T47D (cell line): ENCODE data around the gene TAF8.

ENCODE experiments used
- DNase-seq, 2 experiments: peaks; one replicate each; pipeline versions ENCODE4 v3.0.0 to v3.0.0-alpha.2; 2011 to 2012; ENCODE audit warnings: low read depth in 1 of 2, low spot score in 1 of 2
- JUND ChIP-seq: IDR thresholded peaks from 2 replicates; pipeline ENCODE4 v1.6.1; 2012; ENCODE audit warnings: low read depth
- in situ Hi-C: cut with HindIII; loops from 2 replicates; pipeline ENCODE4 v1.10.0; 2016; ENCODE audit warnings: low sequenced_read_pairs, low pct_unique_long_range_greater_than_20kb

Gene TAF8

GRCh38 chr6:42079941-42080464 lies 29.7 kb downstream of the TAF8 start:
- TF ChIP-seq JUND = no peak
- in situ Hi-C loops = no loop called here
- no peak for DNase-seq

GRCh38 chr6:42083530-42083929 lies 33.2 kb downstream of the TAF8 start:
- DNase-seq = no peak
- in situ Hi-C loops = no loop called here
- TF ChIP-seq JUND = no peak

- in situ Hi-C loops = no loop called here
- no peak for TF ChIP-seq JUND
- DNase-seq = peak in 1 of 2 experiments; percentile 21
Measured at GRCh38 chr6:42084889-42085288, 34.6 kb downstream of the TAF8 start.

- no peak for TF ChIP-seq JUND
- in situ Hi-C loops = no loop called here
- DNase-seq = peak in 1 of 2 experiments; percentile 58
Measured at GRCh38 chr6:42086046-42087035, 36.0 kb downstream of the TAF8 start.

GRCh38 chr6:42088101-42088591 lies 37.8 kb downstream of the TAF8 start:
- in situ Hi-C loops = no loop called here
- no peak for TF ChIP-seq JUND
- DNase-seq = peak in 1 of 2 experiments; percentile 33

GRCh38 chr6:42090819-42091717 lies 40.7 kb downstream of the TAF8 start:
- no peak for DNase-seq
- in situ Hi-C loops = no loop called here
- no peak for TF ChIP-seq JUND

- TF ChIP-seq JUND = no peak
- DNase-seq = peak in 1 of 2 experiments; percentile 67
- in situ Hi-C loops = no loop called here
Measured at GRCh38 chr6:42091718-42092023, 41.3 kb downstream of the TAF8 start.

- in situ Hi-C loops = no loop called here
- no peak for TF ChIP-seq JUND
- DNase-seq = peak in 1 of 2 experiments; percentile 61
Measured at GRCh38 chr6:42093582-42094329, 43.4 kb downstream of the TAF8 start.

- no peak for TF ChIP-seq JUND
- peak in 1 of 2 experiments; percentile 61 for DNase-seq
- in situ Hi-C loops = no loop called here
Measured at GRCh38 chr6:42095094-42095493, 44.8 kb downstream of the TAF8 start.

GRCh38 chr6:42095776-42096541 lies 45.6 kb downstream of the TAF8 start:
- no peak for TF ChIP-seq JUND
- DNase-seq = peak in 1 of 2 experiments; percentile 42
- in situ Hi-C loops = no loop called here

GRCh38 chr6:42099340-42100028 lies 49.2 kb downstream of the TAF8 start:
- in situ Hi-C loops = no loop called here
- no peak for DNase-seq

More at GRCh38 chr6:42099340-42100028, 49.2 kb downstream of the TAF8 start:
- no peak for TF ChIP-seq JUND
